Mesothelial cell of epicardium (in vitro differentiated cells): ENCODE data around the gene FLAD1. TPM values are rescaled to one million over a fixed set of nuclear protein-coding genes. Genes with fewer than 3 reads are reported as not detected.

ENCODE experiments used
- DNase-seq, 2 experiments: peaks; one replicate each; pipeline ENCODE4 v3.0.0; 2021; ENCODE audit warnings: low spot score in 2 of 2; ENCODE audit not compliant: unreplicated experiment in 2 of 2
- H3K27ac Mint-ChIP-seq: 2 replicates; pipeline ENCODE4 v1.8.0; 2021; ENCODE audit warnings: mixed read lengths
- H3K27me3 Mint-ChIP-seq: 2 replicates; pipeline ENCODE4 v1.8.0; 2021; ENCODE audit warnings: low read depth, mixed read lengths
- H3K36me3 Mint-ChIP-seq: 2 replicates; pipeline ENCODE4 v1.8.0; 2021; ENCODE audit warnings: mixed read lengths
- H3K4me1 Mint-ChIP-seq: 2 replicates; pipeline ENCODE4 v1.8.0; 2021; ENCODE audit warnings: mixed read lengths
- H3K4me3 Mint-ChIP-seq: 2 replicates; pipeline ENCODE4 v1.8.0; 2021; ENCODE audit warnings: mild to moderate bottlenecking, moderate library complexity, mixed read lengths
- H3K9me3 Mint-ChIP-seq: 2 replicates; pipeline ENCODE4 v1.8.0; 2021; ENCODE audit warnings: mixed read lengths
- total RNA-seq: library from RNA; stranded (reverse); gene quantifications from 3 replicates; pipeline ENCODE4 v1.2.1, GENCODE V29; 2021
- TF ChIP-seq, protein P1 (sequence below): fragments of 200-600 bp; sonication (generic); IDR thresholded peaks from one replicate; pipeline ENCODE4 v1.5.0; 2021; ENCODE audit warnings: antibody characterized with exemption; ENCODE audit not compliant: unreplicated experiment

Gene FLAD1
- total RNA-seq, 1 donor from 2014 or later: 48.3 TPM

GRCh38 chr1:155011437-155012025, 28.4 kb downstream of the FLAD1 start:
- H3K4me1 Mint-ChIP-seq: peaks cover 16% of the 10 kb centered on the region
- no peak for DNase-seq
- no peaks in the 10 kb centered on the region for H3K9me3 Mint-ChIP-seq
- H3K27ac Mint-ChIP-seq: no peak overlapping the region
- TF ChIP-seq, protein P1, sequence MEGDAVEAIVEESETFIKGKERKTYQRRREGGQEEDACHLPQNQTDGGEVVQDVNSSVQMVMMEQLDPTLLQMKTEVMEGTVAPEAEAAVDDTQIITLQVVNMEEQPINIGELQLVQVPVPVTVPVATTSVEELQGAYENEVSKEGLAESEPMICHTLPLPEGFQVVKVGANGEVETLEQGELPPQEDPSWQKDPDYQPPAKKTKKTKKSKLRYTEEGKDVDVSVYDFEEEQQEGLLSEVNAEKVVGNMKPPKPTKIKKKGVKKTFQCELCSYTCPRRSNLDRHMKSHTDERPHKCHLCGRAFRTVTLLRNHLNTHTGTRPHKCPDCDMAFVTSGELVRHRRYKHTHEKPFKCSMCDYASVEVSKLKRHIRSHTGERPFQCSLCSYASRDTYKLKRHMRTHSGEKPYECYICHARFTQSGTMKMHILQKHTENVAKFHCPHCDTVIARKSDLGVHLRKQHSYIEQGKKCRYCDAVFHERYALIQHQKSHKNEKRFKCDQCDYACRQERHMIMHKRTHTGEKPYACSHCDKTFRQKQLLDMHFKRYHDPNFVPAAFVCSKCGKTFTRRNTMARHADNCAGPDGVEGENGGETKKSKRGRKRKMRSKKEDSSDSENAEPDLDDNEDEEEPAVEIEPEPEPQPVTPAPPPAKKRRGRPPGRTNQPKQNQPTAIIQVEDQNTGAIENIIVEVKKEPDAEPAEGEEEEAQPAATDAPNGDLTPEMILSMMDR: no peak
- no peaks in the 10 kb centered on the region for H3K27me3 Mint-ChIP-seq
- H3K36me3 Mint-ChIP-seq: no peaks in the 10 kb centered on the region
- no peak overlapping the region for H3K4me3 Mint-ChIP-seq

- no peak overlapping the region for H3K27ac Mint-ChIP-seq
- TF ChIP-seq, protein P1: no peak
- no peaks in the 10 kb centered on the region for H3K36me3 Mint-ChIP-seq
- DNase-seq: no peak
- H3K9me3 Mint-ChIP-seq: no peaks in the 10 kb centered on the region
- no peak overlapping the region for H3K4me3 Mint-ChIP-seq
- H3K4me1 Mint-ChIP-seq: peaks cover 16% of the 10 kb centered on the region
- no peaks in the 10 kb centered on the region for H3K27me3 Mint-ChIP-seq
Measured at GRCh38 chr1:155012026-155012546, 28.9 kb downstream of the FLAD1 start.

DNA sequence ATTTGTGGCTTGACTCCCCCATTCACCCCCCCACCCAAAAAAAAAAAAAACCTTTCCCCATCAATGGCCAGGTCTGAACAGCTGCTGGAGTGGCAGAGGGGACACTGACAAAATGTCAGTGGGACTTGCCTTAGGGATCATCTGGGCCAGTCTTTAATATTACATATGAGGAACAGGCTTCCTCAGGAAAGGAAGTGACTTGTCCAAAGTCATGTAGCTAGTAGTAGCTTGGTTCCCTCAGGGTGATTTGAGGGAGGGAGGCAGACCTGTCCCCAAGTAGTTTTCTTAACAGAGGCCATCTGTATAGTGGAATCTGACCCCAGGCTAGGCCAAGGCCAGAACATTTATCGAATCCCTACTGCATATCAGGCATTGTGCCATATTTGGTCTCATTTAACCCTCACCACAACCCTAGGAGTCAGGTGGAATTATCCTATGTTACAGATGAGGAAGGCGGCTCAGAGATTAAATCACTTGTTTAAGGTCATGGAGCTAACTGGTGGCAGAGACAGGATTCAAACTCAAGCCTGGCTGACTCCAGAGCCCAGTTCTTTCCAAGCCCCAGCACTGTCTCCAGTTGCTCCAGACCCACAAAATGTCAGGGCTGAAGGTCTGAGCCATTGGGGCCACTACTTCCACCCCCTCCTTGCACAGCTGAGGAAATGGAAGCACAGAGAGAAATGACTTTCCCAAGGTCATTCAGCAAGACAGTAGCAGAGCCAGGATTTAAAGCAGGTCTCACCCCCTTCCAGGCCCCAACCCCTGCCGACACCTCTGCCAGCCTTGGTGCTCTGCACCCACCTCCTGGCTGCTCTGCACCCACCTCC, 29.8 kb downstream of the FLAD1 start:
- peaks cover 18% of the 10 kb centered on the region for H3K4me1 Mint-ChIP-seq
- DNase-seq: no peak
- H3K36me3 Mint-ChIP-seq: no peaks in the 10 kb centered on the region

DNA sequence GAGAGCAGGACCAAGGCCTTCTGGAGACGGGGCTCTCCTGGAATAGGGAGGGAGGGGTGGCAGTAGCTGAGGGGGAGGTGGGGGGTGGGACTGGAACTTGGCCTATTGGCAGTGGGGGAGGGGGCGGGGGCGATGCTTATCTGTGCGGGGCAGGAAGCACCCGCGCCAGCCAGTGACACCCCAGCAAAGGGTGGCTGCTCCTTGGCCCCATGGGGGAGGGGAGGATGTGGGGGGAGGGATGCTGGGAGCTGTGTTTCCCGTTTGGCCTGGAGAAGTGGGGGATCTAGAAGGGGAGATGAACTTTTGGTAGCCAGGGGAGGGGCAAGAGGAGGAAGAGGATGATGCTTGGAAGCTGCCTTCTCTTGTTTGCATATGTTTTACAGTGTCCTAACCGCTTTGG, 30.5 kb downstream of the FLAD1 start:
- no peak for DNase-seq
- H3K4me1 Mint-ChIP-seq: peaks cover 17% of the 10 kb centered on the region
- H3K9me3 Mint-ChIP-seq: no peaks in the 10 kb centered on the region
- no peaks in the 10 kb centered on the region for H3K36me3 Mint-ChIP-seq
- no peak overlapping the region for H3K27ac Mint-ChIP-seq
- no peaks in the 10 kb centered on the region for H3K27me3 Mint-ChIP-seq
- TF ChIP-seq, protein P1: no peak
- H3K4me3 Mint-ChIP-seq: no peak overlapping the region

More for the DNA sequence above, 29.8 kb downstream of the FLAD1 start:
- TF ChIP-seq, protein P1: no peak
- Mint-ChIP-seq H3K27ac (no peak overlapping the region), H3K4me3 (no peak overlapping the region), H3K9me3 (no peaks in the 10 kb centered on the region), H3K27me3 (no peaks in the 10 kb centered on the region)

DNA sequence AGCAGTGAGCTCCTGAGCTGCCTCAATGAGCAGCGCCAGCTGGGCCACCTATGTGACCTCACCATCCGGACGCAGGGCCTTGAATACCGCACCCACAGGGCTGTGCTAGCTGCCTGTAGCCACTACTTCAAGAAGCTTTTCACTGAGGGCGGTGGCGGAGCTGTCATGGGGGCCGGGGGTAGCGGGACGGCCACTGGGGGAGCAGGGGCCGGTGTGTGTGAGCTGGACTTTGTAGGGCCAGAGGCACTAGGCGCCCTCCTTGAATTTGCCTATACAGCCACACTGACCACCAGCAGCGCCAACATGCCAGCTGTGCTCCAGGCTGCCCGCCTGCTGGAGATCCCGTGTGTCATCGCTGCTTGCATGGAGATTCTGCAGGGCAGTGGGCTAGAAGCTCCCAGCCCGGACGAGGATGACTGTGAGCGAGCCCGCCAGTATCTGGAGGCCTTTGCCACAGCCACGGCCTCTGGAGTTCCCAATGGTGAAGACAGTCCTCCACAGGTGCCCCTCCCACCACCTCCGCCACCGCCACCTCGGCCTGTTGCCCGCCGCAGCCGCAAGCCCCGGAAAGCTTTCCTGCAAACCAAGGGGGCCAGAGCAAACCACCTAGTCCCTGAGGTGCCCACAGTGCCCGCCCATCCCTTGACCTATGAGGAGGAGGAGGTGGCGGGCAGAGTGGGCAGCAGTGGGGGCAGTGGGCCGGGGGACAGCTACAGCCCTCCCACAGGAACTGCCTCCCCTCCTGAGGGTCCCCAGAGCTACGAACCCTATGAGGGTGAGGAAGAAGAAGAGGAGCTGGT, 31.8 kb downstream of the FLAD1 start:
- no peaks in the 10 kb centered on the region for H3K27me3 Mint-ChIP-seq
- TF ChIP-seq, protein P1: no peak
- no peaks in the 10 kb centered on the region for H3K36me3 Mint-ChIP-seq
- no peak overlapping the region for H3K4me3 Mint-ChIP-seq
- no peak overlapping the region for H3K27ac Mint-ChIP-seq
- peaks cover 16% of the 10 kb centered on the region for H3K4me1 Mint-ChIP-seq
- H3K9me3 Mint-ChIP-seq: no peaks in the 10 kb centered on the region
- no peak for DNase-seq
